AG09319 (cell line): Measurements from ENCODE around the gene ZSWIM7.

Experiments used
- DNase-seq: peaks from one replicate; pipeline ENCODE4 v3.0.0-alpha.2; 2010; ENCODE audit warnings: low read depth; ENCODE audit errors: extremely low read depth
- CTCF ChIP-seq: IDR thresholded peaks from 2 replicates; pipeline ENCODE4 v1.5.1; 2011; ENCODE audit warnings: low read depth, mild to moderate bottlenecking, inconsistent platforms, low read length, moderate library complexity

ZSWIM7 gene

GRCh38 chr17:15947271-15947670 lies 52.2 kb downstream of the ZSWIM7 start:
- no peak for TF ChIP-seq CTCF
- no peak for DNase-seq

GRCh38 chr17:15946611-15947120 lies 52.8 kb downstream of the ZSWIM7 start:
- DNase-seq = no peak
- no peak for TF ChIP-seq CTCF

- no peak for DNase-seq
Measured at GRCh38 chr17:15945527-15946191, 53.8 kb downstream of the ZSWIM7 start.

GRCh38 chr17:15944759-15945526 lies 54.6 kb downstream of the ZSWIM7 start, which contains the start of gene ADORA2B:
Gene ADORA2B (plus strand): TSS chr17:15945130. CDS start chr17:15945249, 119 bp downstream.
- DNase-seq = no peak

More at GRCh38 chr17:15945527-15946191, 53.8 kb downstream of the ZSWIM7 start:
- TF ChIP-seq CTCF = no peak

GRCh38 chr17:15943971-15944758 lies 55.3 kb downstream of the ZSWIM7 start:
- TF ChIP-seq CTCF = no peak
- DNase-seq = no peak

More at GRCh38 chr17:15944759-15945526, 54.6 kb downstream of the ZSWIM7 start, which contains the start of gene ADORA2B:
- peak; percentile 36 for TF ChIP-seq CTCF

- no peak for TF ChIP-seq CTCF
- no peak for DNase-seq
Measured at GRCh38 chr17:15942207-15942833, 57.2 kb downstream of the ZSWIM7 start.
